NCI-H446 treated with DMSO at 0.1 percent for 48 hours (cell line): ENCODE results near the gene GRM7.
"Not testable (repeated sequence)": the region's sequence is repeated elsewhere in the genome, so short reads cannot be mapped to it uniquely, and the experiment has no call there.

Experiments used
- DNase-seq: peaks from one replicate; lab custom pipeline; 2025; lab: John Stamatoyannopoulos, UW

GRM7 gene

DNA sequence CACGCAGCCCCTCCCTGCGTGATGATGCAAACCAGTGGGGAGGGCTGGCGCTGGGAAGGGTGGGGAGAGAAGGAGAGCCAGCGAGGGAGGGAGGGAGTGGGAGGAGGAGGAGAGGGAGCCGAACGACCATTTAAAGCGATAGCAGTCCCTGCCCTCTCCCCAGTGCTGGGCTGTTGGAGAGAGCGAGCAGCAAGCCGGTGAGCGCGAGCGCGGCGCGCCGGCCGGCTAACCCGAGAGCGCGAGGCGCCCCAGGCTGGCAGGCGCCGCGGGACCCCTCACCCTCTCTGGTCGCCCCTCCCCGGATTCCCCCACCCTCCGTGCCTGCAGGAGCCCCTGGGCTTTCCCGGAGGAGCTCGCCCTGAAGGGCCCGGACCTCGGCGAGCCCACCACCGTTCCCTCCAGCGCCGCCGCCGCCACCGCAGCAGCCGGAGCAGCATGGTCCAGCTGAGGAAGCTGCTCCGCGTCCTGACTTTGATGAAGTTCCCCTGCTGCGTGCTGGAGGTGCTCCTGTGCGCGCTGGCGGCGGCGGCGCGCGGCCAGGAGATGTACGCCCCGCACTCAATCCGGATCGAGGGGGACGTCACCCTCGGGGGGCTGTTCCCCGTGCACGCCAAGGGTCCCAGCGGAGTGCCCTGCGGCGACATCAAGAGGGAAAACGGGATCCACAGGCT, at the start of gene GRM7:
Gene GRM7, plus strand, starts transcription at position 162 of the 671 bp plus-strand sequence.
- DNase-seq = no peak

- DNase-seq = no peak
Measured at GRCh38 chr3:6821411-6821810, 39.5 kb upstream of the GRM7 start.

GRCh38 chr3:6825524-6825923, 35.4 kb upstream of the GRM7 start:
- peak; percentile 12 for DNase-seq

DNA sequence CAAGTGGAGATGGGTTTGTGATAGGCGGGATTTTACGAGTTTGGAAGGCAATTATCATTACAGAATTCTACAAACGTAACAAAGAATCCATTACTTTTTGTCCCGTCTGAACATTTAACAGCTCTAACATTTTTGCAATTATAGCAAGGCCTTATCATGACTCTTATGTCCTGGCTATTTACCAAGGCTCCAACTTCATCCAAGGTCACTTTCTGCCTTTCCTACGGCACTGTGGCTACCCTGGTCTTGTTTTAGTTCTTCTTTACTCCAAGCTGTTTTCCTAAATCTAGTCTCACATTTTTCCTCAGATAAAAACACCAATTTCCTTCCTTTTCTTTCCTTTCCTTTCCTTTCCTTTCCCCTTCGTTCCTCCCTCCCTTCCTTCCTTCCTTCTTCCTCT, 33.5 kb upstream of the GRM7 start:
- DNase-seq = no peak

DNA sequence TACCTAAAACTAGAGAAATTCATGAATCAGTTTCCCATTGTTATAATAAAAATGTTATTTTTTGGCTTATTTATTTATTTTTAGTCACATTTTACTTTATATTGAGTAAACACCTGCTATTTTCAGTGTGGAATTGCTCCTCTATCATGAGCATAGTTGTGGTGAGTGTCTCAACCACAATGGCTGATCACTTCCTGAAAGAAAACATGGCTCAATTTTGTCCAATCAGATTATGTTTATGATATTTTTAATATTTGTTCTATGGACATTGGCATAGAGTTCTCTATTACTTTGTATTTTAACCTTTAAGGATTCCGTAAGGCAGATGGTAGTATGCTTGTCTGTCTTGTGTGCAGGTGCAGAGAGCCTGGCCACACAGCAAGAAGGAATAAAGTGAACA, 16.2 kb upstream of the GRM7 start:
- DNase-seq = no peak

GRCh38 chr3:6854184-6854583, 6.7 kb upstream of the GRM7 start:
- no peak for DNase-seq

DNA sequence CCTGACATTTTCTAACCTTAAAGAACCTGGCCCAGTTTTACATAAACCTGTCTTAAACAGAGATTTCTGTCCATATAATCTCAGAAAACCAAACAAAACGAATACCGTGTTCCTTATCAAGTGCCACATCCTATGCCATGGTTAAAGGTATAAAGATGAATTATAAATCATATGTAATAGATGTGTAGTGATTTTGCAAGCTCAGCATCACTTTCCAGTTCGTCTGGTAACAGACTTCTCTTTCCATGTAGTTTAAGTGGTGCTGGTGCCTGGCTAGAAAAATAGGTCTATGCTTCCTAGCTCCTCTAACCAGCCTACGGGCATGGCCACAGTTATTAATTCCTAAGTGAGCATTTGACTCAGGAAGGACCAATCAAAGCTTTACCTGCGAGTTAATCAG, 3.4 kb upstream of the GRM7 start:
- DNase-seq = no peak

DNA sequence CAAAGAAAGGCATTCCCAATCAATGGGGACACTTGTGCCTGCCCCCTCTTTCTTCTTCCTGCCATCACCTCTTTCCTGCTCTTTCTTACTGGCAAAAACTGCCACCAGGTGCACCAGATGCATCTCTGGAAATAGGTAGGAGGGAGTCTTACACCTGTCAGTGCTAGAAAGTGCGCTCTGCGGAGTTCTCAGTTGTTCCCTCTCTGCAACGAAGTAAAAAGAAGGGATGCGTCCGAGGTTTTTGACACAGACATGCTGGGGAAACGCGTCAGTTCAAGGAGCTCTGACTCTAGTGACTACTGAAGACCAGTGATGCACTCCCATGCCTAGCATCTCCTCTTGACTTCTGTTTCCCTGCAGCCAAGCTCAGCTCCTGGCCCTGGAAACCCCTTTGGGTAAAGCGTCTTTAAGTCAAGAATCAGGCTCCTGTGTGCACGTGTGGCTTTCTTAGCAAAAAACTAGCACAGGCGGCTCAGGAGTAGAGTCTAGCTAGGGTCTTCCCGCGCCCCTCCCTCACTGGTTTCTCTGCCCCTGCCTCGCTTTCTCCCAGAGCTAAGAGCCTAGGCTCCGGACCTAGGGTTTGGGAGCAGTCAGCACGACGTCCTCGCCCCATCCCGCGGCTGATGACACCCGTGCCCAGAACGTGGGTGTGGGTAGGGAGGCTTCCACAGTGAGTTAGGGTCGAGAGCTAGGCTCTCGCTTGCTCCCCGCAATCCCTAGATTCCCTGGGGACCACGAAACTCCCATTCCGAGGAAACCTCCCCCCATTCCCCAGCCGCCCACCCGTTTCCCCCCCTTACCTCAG, 564 bp upstream of the GRM7 start:
- DNase-seq = no peak

DNA sequence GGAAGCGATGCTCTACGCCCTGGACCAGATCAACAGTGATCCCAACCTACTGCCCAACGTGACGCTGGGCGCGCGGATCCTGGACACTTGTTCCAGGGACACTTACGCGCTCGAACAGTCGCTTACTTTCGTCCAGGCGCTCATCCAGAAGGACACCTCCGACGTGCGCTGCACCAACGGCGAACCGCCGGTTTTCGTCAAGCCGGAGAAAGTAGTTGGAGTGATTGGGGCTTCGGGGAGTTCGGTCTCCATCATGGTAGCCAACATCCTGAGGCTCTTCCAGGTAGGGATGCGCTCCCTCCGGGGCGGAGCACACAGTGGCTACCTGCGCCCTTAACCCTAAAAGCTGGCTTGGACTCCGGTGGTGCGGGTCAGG, 698 bp downstream of the GRM7 start:
- DNase-seq = no peak

- DNase-seq = no peak
Measured at GRCh38 chr3:6862041-6862879, 1.3 kb downstream of the GRM7 start.

DNA sequence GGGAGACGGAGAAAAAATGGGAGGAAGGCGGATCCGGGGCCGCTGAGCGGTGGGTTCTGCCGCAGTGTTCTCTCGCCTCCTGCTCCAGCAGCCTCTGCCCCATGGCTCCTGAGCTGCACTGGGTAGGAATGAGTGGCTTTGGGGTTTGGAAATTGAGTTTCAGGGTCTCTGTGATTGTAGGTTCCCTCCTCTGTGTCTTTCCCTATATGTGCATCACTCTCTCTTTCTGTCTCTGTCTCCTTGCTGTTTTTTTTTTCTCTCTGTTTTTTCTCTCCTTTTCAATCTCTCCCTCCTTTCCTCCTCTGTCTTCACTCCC, 1.9 kb downstream of the GRM7 start:
- DNase-seq = no peak

DNA sequence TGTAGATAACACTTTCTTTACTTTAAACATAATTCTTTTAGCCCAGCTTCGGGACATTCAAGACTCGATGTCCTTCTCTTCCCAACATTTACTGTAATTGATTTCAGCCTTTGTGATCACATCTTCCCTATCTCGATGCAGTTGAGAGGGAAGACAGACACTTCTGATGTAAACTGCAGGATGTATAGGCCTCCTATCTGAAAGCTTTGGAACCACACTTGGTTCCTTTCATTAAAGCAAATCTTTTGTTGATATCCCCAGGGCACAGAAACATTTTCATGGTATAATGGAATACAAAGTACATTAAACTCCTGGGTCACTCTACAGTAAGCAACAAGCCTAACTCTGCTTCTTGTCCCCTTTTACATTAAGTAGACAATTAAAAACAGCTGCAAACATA, 6.4 kb downstream of the GRM7 start:
- no peak for DNase-seq

GRCh38 chr3:6878731-6879130, 17.8 kb downstream of the GRM7 start:
- no peak for DNase-seq

GRCh38 chr3:6912240-6912639, 51.3 kb downstream of the GRM7 start:
- DNase-seq = no peak

DNA sequence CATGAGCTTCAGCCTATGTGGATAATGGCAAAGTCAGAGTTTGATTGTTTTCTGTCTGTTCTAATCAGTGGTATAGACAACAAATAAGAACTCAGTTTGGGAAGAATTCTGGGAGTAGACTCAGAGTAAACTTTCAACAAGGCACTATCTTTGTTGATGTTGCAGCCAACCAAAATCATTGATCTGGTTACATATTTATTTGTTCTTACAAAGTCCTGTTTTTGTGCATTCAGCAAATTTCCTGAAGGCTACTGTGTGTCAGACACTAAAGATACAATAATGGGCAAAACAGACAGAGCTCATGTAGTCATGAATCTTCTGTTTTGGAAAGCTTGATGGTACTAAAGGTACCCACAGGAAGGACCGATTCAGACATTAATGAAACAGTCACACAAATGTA, 55.0 kb downstream of the GRM7 start:
- no peak for DNase-seq

- no peak for DNase-seq
Measured at GRCh38 chr3:6921066-6921465, 60.2 kb downstream of the GRM7 start.

DNA sequence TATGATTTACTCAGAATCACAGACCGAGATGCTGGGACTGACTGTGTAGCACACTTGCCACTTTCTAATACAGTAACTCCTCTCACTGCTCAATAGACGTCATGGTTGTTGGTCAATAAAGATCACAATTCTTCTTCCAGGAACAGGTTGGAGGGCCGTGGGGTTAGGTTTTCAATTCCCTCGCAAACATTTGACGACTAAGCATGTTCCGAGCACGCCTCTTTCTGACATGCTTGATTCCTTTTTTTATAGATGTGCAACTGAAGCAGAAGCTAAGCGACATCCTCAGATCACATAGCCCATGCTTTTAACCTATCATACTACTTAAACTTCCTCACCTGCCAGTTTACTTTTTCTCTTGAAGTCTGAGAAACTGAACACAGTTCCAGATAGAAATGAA, 61.0 kb downstream of the GRM7 start:
- DNase-seq = no peak

GRCh38 chr3:6928064-6928463, 67.1 kb downstream of the GRM7 start:
- DNase-seq = no peak

DNA sequence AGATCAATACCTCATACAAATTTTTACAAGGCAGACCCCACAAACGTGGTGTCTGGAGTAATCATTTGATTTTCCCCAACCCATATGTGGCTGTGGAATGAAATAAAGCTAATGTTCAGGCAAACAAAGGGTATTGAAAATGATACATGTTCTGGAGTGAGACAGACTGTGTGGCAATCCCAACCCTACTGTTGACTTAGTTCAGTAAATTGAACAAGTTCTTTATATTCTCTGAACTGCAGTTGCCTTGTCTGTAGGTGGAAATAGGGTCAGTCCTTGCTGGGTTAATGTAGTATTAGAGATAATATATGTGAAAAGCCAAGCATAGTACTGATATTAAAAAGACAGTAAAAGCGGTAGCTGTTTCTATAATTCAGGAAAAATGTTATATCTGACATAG, 69.0 kb downstream of the GRM7 start:
- DNase-seq = no peak

GRCh38 chr3:6935418-6935817, 74.5 kb downstream of the GRM7 start:
- DNase-seq = not testable (repeated sequence)

DNA sequence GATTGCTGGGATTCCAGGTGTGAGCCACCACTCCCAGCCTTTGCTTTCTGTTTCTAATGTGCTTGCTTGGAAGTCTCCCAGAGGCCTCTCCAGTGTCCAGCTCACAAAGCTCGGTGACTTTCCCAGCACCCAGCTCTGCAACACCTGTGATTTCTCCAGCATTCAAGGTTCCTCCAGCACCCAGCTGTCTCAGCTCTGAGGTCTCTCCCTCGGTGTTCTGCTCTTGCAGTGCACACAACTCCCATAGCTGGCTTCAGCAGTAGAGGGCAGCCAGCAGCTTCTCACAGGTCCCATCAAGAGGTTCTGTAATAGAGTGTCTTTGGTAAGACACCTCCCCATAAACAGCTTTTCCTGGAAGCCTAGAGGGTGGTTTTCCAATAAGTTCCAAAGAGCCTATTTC, 75.1 kb downstream of the GRM7 start:
- no peak for DNase-seq

- DNase-seq = no peak
Measured at GRCh38 chr3:6962801-6963200, 101.9 kb downstream of the GRM7 start.

GRCh38 chr3:6965881-6966280, 105.0 kb downstream of the GRM7 start:
- no peak for DNase-seq
